Measurements from ENCODE around the gene COL5A1.
A peak's percentile ranks its signal among the peaks of the same experiment; 100 is the strongest.

DNA sequence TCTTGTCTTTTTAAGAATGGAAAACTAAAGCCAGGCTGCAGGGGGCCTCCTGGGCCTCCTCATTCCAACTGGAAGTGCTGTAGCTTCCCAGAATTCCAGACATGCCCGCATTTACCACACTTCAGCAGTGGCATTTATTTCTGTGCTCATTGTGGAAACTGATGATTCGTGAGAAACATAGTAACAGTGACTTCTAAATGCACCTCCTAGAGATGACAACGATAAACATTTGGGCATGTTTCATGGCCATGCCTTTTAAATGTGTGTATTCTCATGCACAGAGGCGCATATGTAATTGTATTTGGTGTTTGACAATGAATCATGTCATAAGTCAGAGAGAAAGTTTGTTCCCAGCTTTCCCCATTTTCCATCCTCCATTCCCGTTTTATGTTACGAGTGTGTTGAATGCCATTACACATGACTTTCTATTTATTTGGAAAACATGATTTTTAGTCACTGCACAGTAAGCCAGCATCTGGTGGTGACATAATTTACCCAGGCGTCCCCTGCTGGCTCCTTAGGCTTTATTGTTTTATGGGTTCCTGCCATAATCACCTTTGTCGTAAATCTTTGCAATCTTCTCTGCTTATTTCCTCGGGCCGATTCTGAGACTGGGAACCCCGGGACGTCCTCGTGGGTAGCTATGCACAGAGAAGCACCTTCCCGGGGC, 170.2 kb downstream of the COL5A1 start:
- peak; percentile 8 for TF ChIP-seq CTCF (IDR thresholded peaks at IDR 0.05)
- TF ChIP-seq EZH2 (IDR thresholded peaks at IDR 0.05): no peak
- no peak for TF ChIP-seq EZH2phosphoT487 (IDR thresholded peaks at IDR 0.05)
